Type B pancreatic cell (in vitro differentiated cells): ENCODE results near the gene HNRNPK. TPM values are rescaled to one million over a fixed set of nuclear protein-coding genes. Genes with fewer than 3 reads are reported as not detected.

ENCODE experiments used
- DNase-seq: peaks from one replicate; pipeline ENCODE4 v3.0.0; 2021; ENCODE audit warnings: mixed read lengths; ENCODE audit not compliant: unreplicated experiment; ENCODE audit errors: extremely low spot score
- H3K27ac Mint-ChIP-seq: 2 replicates; pipeline ENCODE4 v1.8.0; 2021; ENCODE audit warnings: mild to moderate bottlenecking, mixed read lengths
- H3K27me3 Mint-ChIP-seq: 2 replicates; pipeline ENCODE4 v1.8.0; 2021; ENCODE audit warnings: mixed read lengths
- H3K36me3 Mint-ChIP-seq: 2 replicates; pipeline ENCODE4 v1.8.0; 2021; ENCODE audit warnings: mixed read lengths
- H3K4me1 Mint-ChIP-seq: one replicate; pipeline ENCODE4 v1.8.0; 2021; ENCODE audit warnings: mixed read lengths; ENCODE audit not compliant: unreplicated experiment
- H3K4me3 Mint-ChIP-seq: 2 replicates; pipeline ENCODE4 v1.8.0; 2021; ENCODE audit warnings: mild to moderate bottlenecking, mixed read lengths
- H3K9me3 Mint-ChIP-seq: 2 replicates; pipeline ENCODE4 v1.8.0; 2021; ENCODE audit warnings: mixed read lengths
- CTCF ChIP-seq: fragments of 200-600 bp; sonication (generic); conservative IDR thresholded peaks from 2 replicates; pipeline ENCODE4 v1.5.0; 2021; ENCODE audit warnings: antibody characterized with exemption, mild to moderate bottlenecking
- total RNA-seq: library from RNA; stranded (reverse); gene quantifications from 2 replicates; pipeline ENCODE4 v1.2.1, GENCODE V29; 2021; ENCODE audit warnings: low replicate concordance

The HNRNPK gene
- total RNA-seq, 1 donor from 2014 or later = 673 TPM

- TF ChIP-seq CTCF = peak; percentile 85
- H3K36me3 Mint-ChIP-seq = peaks cover 3% of the 10 kb centered on the region
- peaks cover 14% of the 10 kb centered on the region for H3K4me1 Mint-ChIP-seq
- no peak overlapping the region for H3K4me3 Mint-ChIP-seq
- DNase-seq = no peak
- no peaks in the 10 kb centered on the region for H3K27me3 Mint-ChIP-seq
- H3K9me3 Mint-ChIP-seq = no peaks in the 10 kb centered on the region
- H3K27ac Mint-ChIP-seq = no peak overlapping the region
Measured at GRCh38 chr9:83937861-83938455, 42.1 kb downstream of the HNRNPK start.

- no peak for DNase-seq
- H3K4me3 Mint-ChIP-seq = no peak overlapping the region
- no peak overlapping the region for H3K27ac Mint-ChIP-seq
- H3K36me3 Mint-ChIP-seq = peaks cover 3% of the 10 kb centered on the region
- no peak for TF ChIP-seq CTCF
- H3K27me3 Mint-ChIP-seq = no peaks in the 10 kb centered on the region
- no peaks in the 10 kb centered on the region for H3K9me3 Mint-ChIP-seq
- H3K4me1 Mint-ChIP-seq = peaks cover 14% of the 10 kb centered on the region
Measured at GRCh38 chr9:83936523-83936922, 43.5 kb downstream of the HNRNPK start.

- H3K27ac Mint-ChIP-seq = peak overlapping the region; percentile 75
- peaks cover 14% of the 10 kb centered on the region for H3K4me1 Mint-ChIP-seq
- DNase-seq = no peak
- H3K36me3 Mint-ChIP-seq = no peaks in the 10 kb centered on the region
- TF ChIP-seq CTCF = no peak
- no peaks in the 10 kb centered on the region for H3K27me3 Mint-ChIP-seq
- no peaks in the 10 kb centered on the region for H3K9me3 Mint-ChIP-seq
- H3K4me3 Mint-ChIP-seq = no peak overlapping the region
Measured at GRCh38 chr9:83935276-83935935, 44.6 kb downstream of the HNRNPK start.

DNA sequence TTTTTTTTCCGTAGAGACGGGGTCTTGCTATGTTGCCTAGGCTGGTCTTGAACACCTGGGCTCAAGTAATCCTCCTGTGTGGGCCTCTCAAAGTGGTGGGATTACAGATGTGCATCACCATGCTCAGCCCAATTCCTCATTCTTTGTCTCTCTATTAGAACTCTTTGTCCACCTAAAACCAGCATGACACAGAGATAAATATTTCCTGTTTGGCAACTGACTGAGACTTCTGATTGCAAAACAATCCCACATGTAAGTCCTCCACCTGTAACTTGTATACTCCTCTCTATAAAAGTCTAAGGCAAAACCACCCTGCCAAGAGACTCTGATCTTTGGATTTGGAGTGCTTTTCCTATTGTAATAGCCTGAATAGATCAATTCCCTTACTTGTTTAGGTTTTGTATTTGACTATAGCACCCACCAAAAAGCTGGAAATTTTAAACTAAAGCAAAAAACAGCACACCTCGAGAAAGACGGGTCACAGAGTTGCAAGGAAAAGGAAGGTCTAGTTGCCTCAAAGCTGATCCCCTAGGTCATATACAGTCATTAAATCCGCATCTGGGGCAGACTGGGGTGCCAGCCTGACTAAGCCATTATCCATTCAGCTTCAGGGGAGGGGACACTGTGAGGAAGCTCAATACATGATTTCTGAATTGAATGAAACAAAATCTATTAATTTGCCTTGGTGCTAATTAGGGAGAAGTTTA, 45.3 kb downstream of the HNRNPK start:
- Mint-ChIP-seq H3K27ac (peak overlapping the region; percentile 75), H3K9me3 (no peaks in the 10 kb centered on the region), H3K4me1 (peaks cover 14% of the 10 kb centered on the region), H3K27me3 (no peaks in the 10 kb centered on the region), H3K36me3 (no peaks in the 10 kb centered on the region), H3K4me3 (no peak overlapping the region)
- no peak for TF ChIP-seq CTCF
- DNase-seq = no peak

DNA sequence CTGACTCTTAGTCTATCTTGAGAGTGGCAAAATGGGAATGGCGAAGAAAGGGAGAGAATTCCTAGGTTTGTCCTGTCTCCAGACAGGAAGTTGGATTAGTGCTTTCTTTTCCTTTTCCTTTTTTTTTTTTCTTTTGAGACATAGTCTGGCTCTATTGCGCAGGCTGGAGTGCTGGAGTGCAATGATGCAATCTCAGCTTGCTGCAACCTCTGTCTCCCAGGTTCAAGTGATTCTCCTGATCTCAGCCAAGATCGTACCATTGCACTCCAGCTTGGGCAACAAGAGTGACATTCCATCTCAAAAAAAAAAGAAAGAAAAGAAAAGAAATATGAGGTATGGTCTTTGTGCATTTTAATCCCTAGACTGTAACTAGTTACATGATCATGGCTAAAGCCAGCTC, 46.2 kb downstream of the HNRNPK start:
- Mint-ChIP-seq H3K36me3 (no peaks in the 10 kb centered on the region), H3K4me1 (peaks cover 14% of the 10 kb centered on the region), H3K27ac (no peak overlapping the region), H3K27me3 (no peaks in the 10 kb centered on the region), H3K9me3 (no peaks in the 10 kb centered on the region), H3K4me3 (no peak overlapping the region)
- DNase-seq = no peak
- TF ChIP-seq CTCF = no peak
